Heart right ventricle (tissue), 16 donors: Measurements from ENCODE around the gene RHOV. TPM values are rescaled to one million over a fixed set of nuclear protein-coding genes. Genes with fewer than 3 reads are reported as not detected.

Experiments used
- ATAC-seq, 8 donors: fragments of 200-7000 bp; cut with Tn5 transposase; one replicate each; pipeline ENCODE4 v1.9.1; 2020; ENCODE audit warnings: mild to moderate bottlenecking in 8 of 8, moderate library complexity in 8 of 8, moderate number of reproducible peaks in 1 of 8
- DNase-seq, 2 donors: peaks; one replicate each; pipeline ENCODE4 v3.0.0-alpha.2; 2020
- H3K27ac ChIP-seq, 10 donors: fragments of 200-600 bp; sonication (generic) in 2 of 10; one replicate each; pipeline versions ENCODE4 v1.5.0 to v1.8.0; 2020 to 2022; ENCODE audit warnings: mild to moderate bottlenecking in 3 of 10
- H3K27me3 ChIP-seq, 7 donors: fragments of 200-600 bp; one replicate each; pipeline ENCODE4 v1.8.0; 2021 to 2022; ENCODE audit warnings: mild to moderate bottlenecking in 2 of 7
- H3K36me3 ChIP-seq, 9 donors: fragments of 200-600 bp; sonication (generic) in 1 of 9; one replicate each; pipeline versions ENCODE4 v1.5.0 to v1.8.0; 2020 to 2022; ENCODE audit warnings: mild to moderate bottlenecking in 2 of 9
- H3K4me1 ChIP-seq, 9 donors: fragments of 200-600 bp; sonication (generic) in 1 of 9; one replicate each; pipeline versions ENCODE4 v1.5.0 to v1.8.0; 2020 to 2022; ENCODE audit warnings: mild to moderate bottlenecking in 4 of 9
- H3K4me3 ChIP-seq, 10 donors: fragments of 200-600 bp; sonication (generic) in 2 of 10; one replicate each; pipeline versions ENCODE4 v1.5.0 to v1.8.0; 2020 to 2022; ENCODE audit warnings: mild to moderate bottlenecking in 7 of 10, moderate library complexity in 2 of 10
- H3K9me3 ChIP-seq, 11 donors: fragments of 200-600 bp in 10 of 11; sonication (generic) in 2 of 11; one replicate each; pipeline versions ENCODE4 v1.5.0 to v1.8.0; 2013 to 2022; ENCODE audit warnings: mild to moderate bottlenecking in 2 of 11, control low read depth in 1 of 11, moderate library complexity in 1 of 11
- WGBS, 2 donors: extraction: QIAGEN DNeasy Blood & Tissue Kit; methylation state at CpG; one replicate each; pipeline ENCODE4 v1.1.7; 2013; ENCODE audit warnings: inconsistent platforms in 1 of 2; 5-methylcytosine and 5-hydroxymethylcytosine counted together
- intact Hi-C, 10 donors: fragments of 100-400 bp; cut with DNase I; formaldehyde crosslinking; loops; one replicate each; pipeline versions ENCODE4 v1.11.1 to v1.14.2; 2022
- polyA plus RNA-seq, 2 donors: library from polyadenylated mRNA; stranded (reverse); fragments of 200-250 nt; gene quantifications; one replicate each; pipeline ENCODE4 v1.2.3, GENCODE V29; 2013
- total RNA-seq, 10 donors: library from RNA; stranded (reverse); fragmentation: NEBNext Ultra II Directional in 3 of 10; extraction: Animal tissue kit (Norgen Biotek cat#: 25700) in 3 of 10; gene quantifications; one replicate each; pipeline versions ENCODE4 v1.2.1 to v1.2.4, GENCODE V29; 2021 to 2023
- TF ChIP-seq, protein P1 (sequence below), 9 donors: fragments of 200-600 bp; sonication (generic) in 2 of 9; IDR thresholded peaks; one replicate each; pipeline versions ENCODE4 v1.5.0 to v1.8.0; 2021 to 2022; ENCODE audit warnings: antibody characterized with exemption in 9 of 9, mild to moderate bottlenecking in 5 of 9, moderate library complexity in 1 of 9
- donor health status: Arrhythmogenic right ventricular cardiomyopathy.
- donor health status: ischemic (EF 13 %, LVEDD 7.1; RV severe dilation, severe dysfunction).
- donor health status: healthy with polysubstance abuse.
- donor health status: DM: no; HTN: yes; CAD: no.
- donor health status: DM: no; HTN: no; CAD: no.
- donor health status: ischemic (EF 25% LVEDD 6.9; RV normal size, moderate dysfunction).
- donor health status: ischemic (EF 25% LVEDD 5.7; RV mildly dilated, moderate dysfunction).
- donor health status: healthy.
- donor health status: DM: yes; HTN: yes; CAD: no.
- donor health status: Ischemic cardiomyopathy.
- donor health status: ischemic (EF 35%, LVEDD 5.7; RV mildly dilated, moderate dysfunction).
- donor health status: nonischemic (EF 11% LVEDD 7.7; RV severe dilation, severe dysfunction).
- donor health status: DM: yes; HTN: yes; CAD: no.
- donor health status: PGD.
- donor health status: ischemic (EF 29% LVEDD 5.4; RV normal size, mild dysfunction).
- donor health status: nonischemic (EF 23%, LVEDD 6.1; RV moderate dilation, normal function).

Gene RHOV
- total and polyA plus RNA-seq, 12 donors, result 0.03 TPM; not detected in 11

DNA sequence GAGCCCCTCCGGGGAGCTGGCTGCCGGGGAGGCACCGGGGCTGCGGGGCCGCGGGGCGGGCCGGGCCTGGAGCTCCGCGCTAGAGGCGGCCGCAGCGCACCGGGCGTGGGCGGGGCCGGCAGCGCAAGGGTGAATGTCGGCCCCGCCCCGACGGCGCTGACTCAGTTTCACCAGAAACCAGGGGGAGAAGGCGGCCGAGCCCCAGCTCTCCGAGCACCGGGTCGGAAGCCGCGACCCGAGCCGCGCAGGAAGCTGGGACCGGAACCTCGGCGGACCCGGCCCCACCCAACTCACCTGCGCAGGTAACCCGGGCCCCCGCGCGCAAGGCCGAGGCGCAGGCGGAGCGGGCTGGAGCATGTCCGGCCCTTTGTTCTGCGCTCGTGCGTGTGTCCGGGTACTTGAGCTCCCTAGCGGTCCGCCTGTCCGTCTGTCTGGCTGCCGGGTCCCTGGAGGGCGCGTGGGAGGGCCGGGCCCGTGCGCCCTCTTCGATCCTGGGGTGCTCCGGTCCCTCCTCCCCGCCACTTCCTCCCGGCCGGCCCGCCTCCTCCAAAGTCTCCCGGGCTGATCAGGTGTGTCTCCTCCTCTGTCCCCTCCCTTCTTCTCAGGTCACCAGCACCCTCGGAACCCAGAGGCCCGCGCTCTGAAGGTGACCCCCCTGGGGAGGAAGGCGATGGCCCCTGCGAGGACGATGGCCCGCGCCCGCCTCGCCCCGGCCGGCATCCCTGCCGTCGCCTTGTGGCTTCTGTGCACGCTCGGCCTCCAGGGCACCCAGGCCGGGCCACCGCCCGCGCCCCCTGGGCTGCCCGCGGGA is 29.9 kb downstream of the RHOV start, which contains the start of gene SPINT1:
SPINT1 (plus strand) TSS at position 164 of the 811 bp plus-strand sequence; CDS start at position 671, 507 bp downstream.
- DNase-seq (peak in 1 of 2 donors; percentile 20), ATAC-seq (peak in 6 of 8 donors; percentile 8 to 41 (median 18))
- Histone ChIP-seq H3K9me3 (no peaks in the 10 kb centered on the region), H3K27ac (no peak within 1 kb of the TSS), H3K36me3 (no peaks in the 10 kb centered on the region), H3K27me3 (peaks cover 9 to 43% (median 35%) of the 10 kb centered on the region in 7 donors), H3K4me3 (peak within 1 kb of the TSS; percentile 25 to 65 (median 50)), H3K4me1 (peaks cover 10 to 41% (median 13%) of the 10 kb centered on the region in 9 donors)
- intact Hi-C loops, result no loop called here
- TF ChIP-seq, protein P1, sequence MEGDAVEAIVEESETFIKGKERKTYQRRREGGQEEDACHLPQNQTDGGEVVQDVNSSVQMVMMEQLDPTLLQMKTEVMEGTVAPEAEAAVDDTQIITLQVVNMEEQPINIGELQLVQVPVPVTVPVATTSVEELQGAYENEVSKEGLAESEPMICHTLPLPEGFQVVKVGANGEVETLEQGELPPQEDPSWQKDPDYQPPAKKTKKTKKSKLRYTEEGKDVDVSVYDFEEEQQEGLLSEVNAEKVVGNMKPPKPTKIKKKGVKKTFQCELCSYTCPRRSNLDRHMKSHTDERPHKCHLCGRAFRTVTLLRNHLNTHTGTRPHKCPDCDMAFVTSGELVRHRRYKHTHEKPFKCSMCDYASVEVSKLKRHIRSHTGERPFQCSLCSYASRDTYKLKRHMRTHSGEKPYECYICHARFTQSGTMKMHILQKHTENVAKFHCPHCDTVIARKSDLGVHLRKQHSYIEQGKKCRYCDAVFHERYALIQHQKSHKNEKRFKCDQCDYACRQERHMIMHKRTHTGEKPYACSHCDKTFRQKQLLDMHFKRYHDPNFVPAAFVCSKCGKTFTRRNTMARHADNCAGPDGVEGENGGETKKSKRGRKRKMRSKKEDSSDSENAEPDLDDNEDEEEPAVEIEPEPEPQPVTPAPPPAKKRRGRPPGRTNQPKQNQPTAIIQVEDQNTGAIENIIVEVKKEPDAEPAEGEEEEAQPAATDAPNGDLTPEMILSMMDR (IDR thresholded peaks at IDR 0.05), result no peak
- 0 to 1% methylated on average over 85 to 89 of the region's 89 CpGs for WGBS, 2 donors

DNA sequence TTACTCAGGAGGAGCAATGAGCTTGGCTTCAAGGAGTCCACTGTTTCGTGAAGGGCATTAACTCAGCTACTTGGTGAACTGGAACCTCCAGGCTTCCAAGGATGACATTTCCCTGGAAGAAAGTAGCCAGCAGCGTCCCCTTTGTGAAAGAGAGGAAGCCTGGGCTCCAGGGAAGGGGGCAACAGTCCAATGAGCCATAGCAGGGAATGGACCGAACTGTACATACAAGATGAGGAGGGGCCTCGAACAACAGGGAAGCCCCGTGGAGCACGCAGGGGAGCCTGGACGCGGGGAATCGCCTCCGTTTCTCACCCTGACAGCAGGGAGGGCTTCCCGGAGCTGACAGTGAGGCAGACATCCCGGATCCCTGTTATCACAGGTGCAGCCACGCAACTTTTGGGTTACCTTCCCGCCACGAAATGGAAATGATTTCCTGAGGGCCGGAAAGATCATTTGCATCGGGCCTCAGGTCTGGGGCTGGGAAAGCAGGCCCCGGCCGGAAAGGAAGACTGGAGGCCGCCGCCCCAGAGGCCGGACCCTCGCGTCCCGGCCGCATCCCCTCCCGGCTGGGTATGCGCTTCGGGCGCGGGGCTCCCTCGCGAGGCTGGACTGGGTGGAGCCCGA is 30.7 kb downstream of the RHOV start:
- Histone ChIP-seq H3K4me3 (peak overlapping the region in 9 of 10 donors; percentile 35 to 65 (median 52)), H3K9me3 (no peaks in the 10 kb centered on the region), H3K4me1 (peaks cover 10 to 41% (median 13%) of the 10 kb centered on the region in 9 donors), H3K36me3 (no peaks in the 10 kb centered on the region), H3K27me3 (peaks cover 9 to 43% (median 35%) of the 10 kb centered on the region in 7 donors), H3K27ac (no peak overlapping the region)
- 19 to 26% methylated on average over 28 to 34 of the region's 34 CpGs for WGBS, 2 donors
- intact Hi-C loops, result no loop called here
- DNase-seq, result no peak
- TF ChIP-seq, protein P1 (IDR thresholded peaks at IDR 0.05), result no peak
- ATAC-seq, result no peak

DNA sequence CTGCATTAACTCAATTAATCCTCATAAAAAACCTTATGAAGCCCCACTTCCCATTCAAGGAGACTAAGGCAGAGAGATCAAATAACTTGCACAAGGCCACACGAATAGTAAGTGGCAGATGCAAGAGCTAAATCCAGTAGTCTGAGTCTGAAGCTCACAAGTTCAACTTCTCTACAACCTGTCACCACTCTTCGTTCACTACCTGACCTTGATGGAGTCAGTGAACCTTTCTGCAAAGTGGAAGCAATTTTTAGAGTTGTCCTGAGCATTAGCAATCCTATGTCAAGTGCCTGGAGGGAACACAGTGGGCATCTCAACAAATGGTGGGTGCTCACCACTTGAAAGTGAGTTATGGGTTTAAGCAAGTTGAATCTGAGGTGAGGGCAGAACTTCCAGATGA is 32.3 kb downstream of the RHOV start:
- H3K27me3 ChIP-seq, result peaks cover 9 to 39% (median 33%) of the 10 kb centered on the region in 7 donors
- H3K36me3 ChIP-seq, result no peaks in the 10 kb centered on the region
- peaks cover 10 to 27% (median 13%) of the 10 kb centered on the region in 9 donors for H3K4me1 ChIP-seq
- ATAC-seq (peak in 1 of 8 donors; percentile 19), DNase-seq (no peak)
- H3K27ac ChIP-seq, result no peak overlapping the region
- intact Hi-C loops, result no loop called here
- TF ChIP-seq, protein P1 (IDR thresholded peaks at IDR 0.05), result no peak
- H3K9me3 ChIP-seq, result no peaks in the 10 kb centered on the region
- no peak overlapping the region for H3K4me3 ChIP-seq
- 49 to 65% methylated on average over 2 of the region's 2 CpGs for whole genome bisulfite sequencing, 2 donors

- Histone ChIP-seq H3K27me3 (peaks cover 0 to 19% (median 4%) of the 10 kb centered on the region in 7 donors), H3K27ac (no peak overlapping the region), H3K4me3 (no peak overlapping the region), H3K4me1 (peaks cover 0 to 5% (median 0%) of the 10 kb centered on the region in 9 donors), H3K9me3 (no peaks in the 10 kb centered on the region), H3K36me3 (no peaks in the 10 kb centered on the region)
- WGBS, 2 donors, result 85 to 89% methylated on average over 5 of the region's 5 CpGs
- intact Hi-C loops, result no loop called here
- TF ChIP-seq, protein P1 (IDR thresholded peaks at IDR 0.05), result no peak
- no peak for DNase-seq
- no peak for ATAC-seq
Measured at GRCh38 chr15:40838756-40839155, 35.3 kb downstream of the RHOV start.
